Upper lobe of left lung (tissue), 4 donors: ENCODE measurements around the gene EFNA5.

ENCODE experiments used
- CTCF ChIP-seq, 6 experiments: fragments of 450-650 bp in 4 of 6; fragments of 200-600 bp in 2 of 6; sonication (generic) in 2 of 6; IDR thresholded peaks; one replicate each; pipeline ENCODE4 v1.5.1; 2016 to 2019; ENCODE audit warnings: antibody characterized with exemption in 6 of 6
- EP300 ChIP-seq, 4 donors: sonication (generic); formaldehyde crosslinking; IDR thresholded peaks; one replicate each; pipeline ENCODE4 v1.5.1; 2017; ENCODE audit warnings: antibody characterized with exemption in 4 of 4, control low read depth in 2 of 4
- POLR2A ChIP-seq, 4 donors: fragments of 450-650 bp; IDR thresholded peaks; one replicate each; pipeline ENCODE4 v1.5.1; 2016 to 2017; ENCODE audit warnings: antibody characterized with exemption in 4 of 4, mild to moderate bottlenecking in 2 of 4

DNA sequence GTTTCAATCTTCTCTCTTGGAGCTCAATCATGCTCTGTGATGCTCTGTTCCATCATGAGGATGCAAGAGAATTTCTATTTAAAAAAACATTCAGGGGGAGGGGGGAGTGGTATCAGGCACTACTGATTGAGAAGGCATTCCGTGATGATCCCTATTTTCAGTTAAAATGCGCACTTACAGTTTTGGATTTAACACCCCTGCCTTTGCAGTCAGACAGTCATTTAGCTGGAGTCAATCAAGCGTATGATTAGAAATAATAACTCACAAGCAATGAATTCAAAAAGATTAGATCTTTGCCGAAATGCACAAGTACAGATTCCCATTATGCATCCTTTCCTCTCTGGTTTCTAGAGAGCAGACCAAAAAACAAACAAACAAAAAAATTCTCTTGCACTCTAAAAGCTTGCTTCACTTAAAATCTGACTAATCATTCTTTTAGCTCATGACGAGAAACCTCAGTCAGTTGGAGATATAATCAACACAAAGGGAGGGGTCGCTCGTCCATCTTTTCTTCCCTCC lies 55.4 kb downstream of the EFNA5 start:
- TF ChIP-seq EP300 (IDR thresholded peaks at IDR 0.05) = no peak
- no peak for TF ChIP-seq CTCF (IDR thresholded peaks at IDR 0.05)
- no peak for TF ChIP-seq POLR2A (IDR thresholded peaks at IDR 0.05)
